ENCODE data around the gene NLRP3.

- no peak for TF ChIP-seq ZFP3 (CRISPR knock-in tag; IDR thresholded peaks at IDR 0.05)
- TF ChIP-seq ARNTL (CRISPR knock-in tag; IDR thresholded peaks at IDR 0.05; ENCODE audit: borderline replicate concordance, low read depth) = no peak
- no peak for TF ChIP-seq TCF4 (CRISPR knock-in tag; IDR thresholded peaks at IDR 0.05; ENCODE audit: borderline replicate concordance)
- TF ChIP-seq CREB5 (CRISPR knock-in tag; IDR thresholded peaks at IDR 0.05; ENCODE audit: low read depth) = no peak
- no peak for TF ChIP-seq CSRNP3 (CRISPR knock-in tag; IDR thresholded peaks at IDR 0.05)
Measured at GRCh38 chr1:247409869-247410544, 6.0 kb upstream of the NLRP3 start.

Measured in SK-N-SH treated with all-trans-retinoic acid at 6 μM for 48 hours (cell line).